DND-41 (cell line): ENCODE data around the gene SCGB3A1.

Experiments used
- ATAC-seq: fragments of 200-7000 bp; cut with Tn5 transposase; 3 replicates; pipeline ENCODE4 v1.9.1; 2021; ENCODE audit warnings: low read depth; ENCODE audit not compliant: insufficient read depth
- DNase-seq: peaks from one replicate; pipeline ENCODE4 v3.0.0-alpha.2; 2020
- H2AFZ ChIP-seq: 2 replicates; pipeline ENCODE4 v1.6.0; 2012; ENCODE audit warnings: low read depth, low read length
- H3K27ac ChIP-seq: 2 replicates; pipeline ENCODE4 v1.5.1; 2012; ENCODE audit warnings: low read length, inconsistent platforms
- H3K27me3 ChIP-seq: fragments of 200-600 bp; sonication (generic); 2 replicates; pipeline ENCODE4 v1.6.0; 2012; ENCODE audit warnings: low read length, mild to moderate bottlenecking, inconsistent platforms; ENCODE audit not compliant: insufficient read depth, poor library complexity
- H3K36me3 ChIP-seq: 2 replicates; pipeline ENCODE4 v1.5.1; 2012; ENCODE audit warnings: low read length, inconsistent platforms; ENCODE audit not compliant: insufficient read depth
- H3K4me1 ChIP-seq: 2 replicates; pipeline ENCODE4 v1.5.1; 2012; ENCODE audit warnings: mild to moderate bottlenecking, low read length; ENCODE audit not compliant: insufficient read depth
- H3K4me2 ChIP-seq: 2 replicates; pipeline ENCODE4 v1.6.0; 2012; ENCODE audit warnings: mild to moderate bottlenecking, moderate library complexity, low read length, inconsistent platforms; ENCODE audit not compliant: insufficient read depth
- H3K4me3 ChIP-seq, 2 experiments: fragments of 200-600 bp in 1 of 2; shearing (Covaris generic) in 1 of 2; 2 replicates each; pipeline ENCODE4 v1.5.1; 2012 to 2016; ENCODE audit warnings: inconsistent platforms in 2 of 2, low read length in 2 of 2, mild to moderate bottlenecking in 2 of 2, low read depth in 1 of 2, moderate library complexity in 1 of 2
- H3K79me2 ChIP-seq: 2 replicates; pipeline ENCODE4 v1.6.0; 2012; ENCODE audit warnings: low read length, inconsistent platforms; ENCODE audit not compliant: insufficient read depth
- H3K9ac ChIP-seq: 2 replicates; pipeline ENCODE4 v1.6.0; 2012; ENCODE audit warnings: low read depth, mild to moderate bottlenecking, inconsistent platforms, low read length, moderate library complexity
- H3K9me3 ChIP-seq: 2 replicates; pipeline ENCODE4 v1.5.1; 2012; ENCODE audit warnings: low read length, moderate library complexity, mild to moderate bottlenecking, inconsistent platforms; ENCODE audit not compliant: insufficient read depth, severe bottlenecking
- H4K20me1 ChIP-seq: 2 replicates; pipeline ENCODE4 v1.6.0; 2012; ENCODE audit warnings: low read length; ENCODE audit not compliant: insufficient read depth
- EZH2 ChIP-seq: IDR thresholded peaks from 3 replicates; pipeline ENCODE4 v1.6.1; 2012; ENCODE audit warnings: borderline replicate concordance, low read depth, mild to moderate bottlenecking, moderate library complexity, low read length, inconsistent platforms; ENCODE audit not compliant: severe bottlenecking
- TF ChIP-seq, protein P1 (sequence below): IDR thresholded peaks from 2 replicates; pipeline ENCODE4 v1.5.1; 2012; ENCODE audit warnings: borderline replicate concordance, low read length, moderate library complexity, mild to moderate bottlenecking; ENCODE audit not compliant: poor library complexity, severe bottlenecking; ENCODE audit errors: extremely low read depth

SCGB3A1 gene

DNA sequence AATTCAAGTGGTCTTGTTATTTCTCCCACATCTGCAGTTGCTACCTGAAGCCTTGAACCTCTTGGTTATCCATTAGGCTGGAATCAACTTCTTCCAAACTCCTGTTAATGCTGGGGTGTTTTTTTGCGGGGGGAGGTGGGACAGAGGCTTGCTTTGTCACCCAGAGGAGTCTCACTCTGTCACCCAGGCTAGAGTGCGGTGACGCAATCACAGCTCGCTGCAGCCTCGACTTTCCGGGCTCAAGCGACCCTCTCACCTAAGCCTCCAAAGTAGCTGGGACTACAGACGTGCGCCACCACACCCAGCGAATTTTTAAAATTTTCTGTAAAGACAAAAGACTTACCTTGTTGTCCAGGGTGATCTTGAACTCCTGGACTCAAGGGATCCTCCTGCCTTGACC lies 4.4 kb downstream of the SCGB3A1 start:
- Histone ChIP-seq H3K27me3 (peaks cover 7% of the 10 kb centered on the region), H3K4me1 (no peaks in the 10 kb centered on the region), H3K9ac (no peak overlapping the region), H3K4me3 (no peak overlapping the region), H3K27ac (no peak overlapping the region), H2AFZ (no peak overlapping the region), H3K9me3 (no peaks in the 10 kb centered on the region), H3K36me3 (no peaks in the 10 kb centered on the region), H3K79me2 (no peaks in the 10 kb centered on the region), H3K4me2 (no peak overlapping the region), H4K20me1 (no peaks in the 10 kb centered on the region)
- TF ChIP-seq EZH2: no peak
- TF ChIP-seq, protein P1, sequence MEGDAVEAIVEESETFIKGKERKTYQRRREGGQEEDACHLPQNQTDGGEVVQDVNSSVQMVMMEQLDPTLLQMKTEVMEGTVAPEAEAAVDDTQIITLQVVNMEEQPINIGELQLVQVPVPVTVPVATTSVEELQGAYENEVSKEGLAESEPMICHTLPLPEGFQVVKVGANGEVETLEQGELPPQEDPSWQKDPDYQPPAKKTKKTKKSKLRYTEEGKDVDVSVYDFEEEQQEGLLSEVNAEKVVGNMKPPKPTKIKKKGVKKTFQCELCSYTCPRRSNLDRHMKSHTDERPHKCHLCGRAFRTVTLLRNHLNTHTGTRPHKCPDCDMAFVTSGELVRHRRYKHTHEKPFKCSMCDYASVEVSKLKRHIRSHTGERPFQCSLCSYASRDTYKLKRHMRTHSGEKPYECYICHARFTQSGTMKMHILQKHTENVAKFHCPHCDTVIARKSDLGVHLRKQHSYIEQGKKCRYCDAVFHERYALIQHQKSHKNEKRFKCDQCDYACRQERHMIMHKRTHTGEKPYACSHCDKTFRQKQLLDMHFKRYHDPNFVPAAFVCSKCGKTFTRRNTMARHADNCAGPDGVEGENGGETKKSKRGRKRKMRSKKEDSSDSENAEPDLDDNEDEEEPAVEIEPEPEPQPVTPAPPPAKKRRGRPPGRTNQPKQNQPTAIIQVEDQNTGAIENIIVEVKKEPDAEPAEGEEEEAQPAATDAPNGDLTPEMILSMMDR: no peak
- ATAC-seq (no peak), DNase-seq (no peak)

DNA sequence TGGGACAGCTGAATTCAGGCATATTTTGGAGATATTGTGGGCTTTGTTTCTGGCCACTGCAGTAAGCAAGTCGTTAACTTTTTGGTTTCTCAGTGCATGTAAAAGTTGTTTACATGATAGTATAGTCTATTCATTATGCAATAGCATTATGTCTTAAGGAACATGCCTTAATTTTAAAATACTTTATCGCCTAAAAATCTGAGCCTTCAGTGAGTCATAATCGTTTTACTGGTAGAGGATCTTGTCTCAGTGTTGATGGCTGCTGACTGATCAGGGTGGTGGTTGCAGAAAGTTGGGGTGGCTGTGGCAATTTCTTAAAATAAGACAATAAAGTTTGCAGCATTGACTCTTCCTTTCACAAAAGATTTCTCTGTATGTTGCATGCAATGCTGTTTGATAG lies 5.1 kb downstream of the SCGB3A1 start:
- H3K4me2 ChIP-seq: no peak overlapping the region

DNA sequence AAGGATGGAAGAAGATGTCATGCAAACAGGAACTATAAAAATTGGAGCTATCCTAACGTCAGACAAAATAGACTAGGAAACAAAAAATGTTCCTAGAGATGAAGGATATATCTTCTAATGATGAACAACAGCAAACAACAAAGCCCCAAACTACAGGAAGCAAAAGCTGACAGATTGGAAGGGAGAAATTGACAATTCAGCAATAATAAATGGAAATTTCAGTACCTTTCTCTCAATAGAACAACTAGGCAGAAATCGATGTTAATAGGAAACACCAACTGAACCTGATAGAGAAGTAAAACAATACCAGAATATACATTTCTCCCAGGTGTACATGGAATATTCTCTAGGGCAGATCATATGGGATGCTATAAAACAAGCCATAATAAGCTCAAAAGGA lies 7.6 kb downstream of the SCGB3A1 start:
- no peaks in the 10 kb centered on the region for H3K79me2 ChIP-seq
- H3K27ac ChIP-seq: no peak overlapping the region
- no peaks in the 10 kb centered on the region for H3K9me3 ChIP-seq
- H4K20me1 ChIP-seq: no peaks in the 10 kb centered on the region
- TF ChIP-seq, protein P1: no peak
- TF ChIP-seq EZH2: no peak
- no peak for ATAC-seq
- H2AFZ ChIP-seq: no peak overlapping the region
- peaks cover under 1% of the 10 kb centered on the region; the same call in 1 of the 2 replicates for H3K36me3 ChIP-seq
- no peaks in the 10 kb centered on the region for H3K27me3 ChIP-seq
- H3K4me2 ChIP-seq: no peak overlapping the region
- H3K4me3 ChIP-seq: no peak overlapping the region
- no peak overlapping the region for H3K9ac ChIP-seq
- H3K4me1 ChIP-seq: no peaks in the 10 kb centered on the region
- DNase-seq: no peak

More for the DNA sequence above, 5.1 kb downstream of the SCGB3A1 start:
- ATAC-seq: no peak
- no peak for TF ChIP-seq EZH2
- TF ChIP-seq, protein P1: no peak
- Histone ChIP-seq H3K27ac (no peak overlapping the region), H3K79me2 (no peaks in the 10 kb centered on the region), H3K4me3 (no peak overlapping the region), H3K9ac (no peak overlapping the region), H3K36me3 (no peaks in the 10 kb centered on the region), H4K20me1 (no peaks in the 10 kb centered on the region), H3K27me3 (peaks cover 7% of the 10 kb centered on the region), H3K4me1 (no peaks in the 10 kb centered on the region), H3K9me3 (no peaks in the 10 kb centered on the region), H2AFZ (no peak overlapping the region)
- DNase-seq: no peak

DNA sequence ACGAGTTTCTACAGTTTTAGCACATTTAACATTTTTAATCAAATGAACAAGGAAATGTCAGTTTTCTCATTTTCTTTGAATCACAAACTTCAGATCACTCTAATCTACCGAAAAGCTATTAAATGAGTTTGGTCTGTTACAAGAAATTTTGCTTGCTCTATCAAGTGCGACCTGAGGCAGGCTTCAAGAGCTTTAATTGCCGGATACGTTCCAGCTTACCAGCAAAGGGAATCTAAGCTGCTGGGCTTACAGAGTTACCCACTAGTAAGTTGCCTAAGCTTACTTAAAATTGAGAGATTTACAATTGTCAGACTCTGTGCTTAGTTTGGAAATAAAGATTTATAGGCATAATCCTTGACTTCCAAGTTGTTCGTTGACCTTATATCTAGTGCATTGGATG lies 10.6 kb downstream of the SCGB3A1 start:
- H3K27ac ChIP-seq: no peak overlapping the region
- H3K4me2 ChIP-seq: no peak overlapping the region
- no peaks in the 10 kb centered on the region for H3K4me1 ChIP-seq
- H3K9me3 ChIP-seq: no peaks in the 10 kb centered on the region
- H4K20me1 ChIP-seq: no peaks in the 10 kb centered on the region
- no peak overlapping the region for H3K4me3 ChIP-seq
- H3K27me3 ChIP-seq: no peaks in the 10 kb centered on the region
- H3K36me3 ChIP-seq: peaks cover 21% of the 10 kb centered on the region
- no peak for DNase-seq
- no peak for ATAC-seq
- H3K9ac ChIP-seq: no peak overlapping the region
- H2AFZ ChIP-seq: no peak overlapping the region
- H3K79me2 ChIP-seq: no peaks in the 10 kb centered on the region
- TF ChIP-seq EZH2: no peak
- TF ChIP-seq, protein P1: no peak
